ENCODE measurements around the gene ARHGAP18. TPM values are rescaled to one million over a fixed set of nuclear protein-coding genes. Genes with fewer than 3 reads are reported as not detected.

ARHGAP18 gene
- total and polyA plus RNA-seq, 2 of the 13 experiments (the other 11 are each of a cell fraction or from before 2014, with no cell fraction given): 58.2 to 115 TPM

- TF ChIP-seq RBM22 (optimal IDR thresholded peaks at IDR 0.05; ENCODE audit: low read length): peak; percentile 88
- no peak for TF ChIP-seq NRL (CRISPR knock-in tag; IDR thresholded peaks at IDR 0.05; ENCODE audit: borderline replicate concordance)
- Histone ChIP-seq H3K4me1 (ENCODE audit: insufficient read depth, low read length) (no peaks in the 10 kb centered on the region), H3K79me2 (ENCODE audit: insufficient read depth, low read length) (no peaks in the 10 kb centered on the region), H3K36me3 (replicated peaks in 1 of 2; ENCODE audit: control insufficient read depth in 1 of 2, insufficient read depth in 2 of 2, low read length in 2 of 2) (peaks cover 28 to 78% of the 10 kb centered on the region in 2 experiments), H3K27me3 (ENCODE audit: control insufficient read depth in 1 of 2, insufficient read depth in 2 of 2, low read length in 2 of 2) (no peaks in the 10 kb centered on the region), H3K4me3 (replicated peaks in 1 of 3; ENCODE audit: insufficient read depth in 1 of 3, low read depth in 2 of 3, low read length in 3 of 3) (no peak overlapping the region), H4K20me1 (ENCODE audit: insufficient read depth, low read length) (no peaks in the 10 kb centered on the region), H2AFZ (ENCODE audit: low read length) (no peak overlapping the region), H3K9ac (ENCODE audit: insufficient read depth, low read depth, low read length) (no peak overlapping the region), H3K4me2 (ENCODE audit: low read depth, low read length) (no peak overlapping the region), H3K27ac (ENCODE audit: extremely low read length, insufficient read depth, low read length) (no peak overlapping the region), H3K9me3 (ENCODE audit: low read length) (no peaks in the 10 kb centered on the region)
- in situ Hi-C loops (cut with HindIII; ENCODE audit: extremely low pct_ligation_motif_present, low pct_unique_long_range_greater_than_20kb): no loop called here
- no peak for ATAC-seq
- 100% methylated on average over 4 of the region's 4 CpGs for WGBS (ENCODE audit: low lambda C conversion rate)
- no peak for DNase-seq (ENCODE audit: low spot score)
- POLR2A ChIA-PET: no interaction called here
- intact Hi-C loops (cut with micrococcal nuclease; ENCODE audit: unreplicated experiment): no loop called here
- no TSS peak for BruUV-seq (replicated peaks)
- CTCF ChIA-PET (ENCODE audit: low intra/inter-chr PET ratio, low total read pairs): no interaction called here
- FAIRE-seq: no peak
These were observed 105.7 kb downstream of the ARHGAP18 start for GRCh38 chr6:129604321-129604720.

DNA sequence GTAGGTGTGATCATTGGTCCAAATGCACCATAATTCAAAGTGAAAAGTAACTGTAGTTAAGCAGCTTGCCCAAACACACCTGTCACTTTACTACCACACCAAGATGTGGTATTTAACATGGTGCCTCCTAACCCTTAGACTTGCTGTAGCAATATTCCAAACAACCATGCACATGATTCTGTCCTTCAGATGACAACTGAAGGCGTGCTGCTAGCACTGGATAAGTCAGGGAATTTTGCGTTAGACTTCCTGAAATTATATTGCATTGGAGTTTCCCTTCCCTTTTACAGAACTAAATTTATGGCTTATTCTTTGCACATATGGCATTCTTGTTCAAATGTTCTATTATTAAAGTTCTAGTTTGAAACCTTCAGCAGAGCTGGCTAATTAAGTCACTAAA lies 106.2 kb downstream of the ARHGAP18 start:
- WGBS (ENCODE audit: low lambda C conversion rate): 96% methylated on average over 2 of the region's 2 CpGs
- POLR2A ChIA-PET: interaction anchor here (0.6 kb wide), 1 partner anchor 144 kb away, joined by 3 read pairs; no protein-coding TSS in a partner anchor
- H3K27ac ChIP-seq (ENCODE audit: extremely low read length, insufficient read depth, low read length): no peak overlapping the region
- no peak overlapping the region for H3K4me2 ChIP-seq (ENCODE audit: low read depth, low read length)
- intact Hi-C loops (cut with micrococcal nuclease; ENCODE audit: unreplicated experiment): no loop called here
- H3K9me3 ChIP-seq (ENCODE audit: low read length): no peaks in the 10 kb centered on the region
- CTCF ChIA-PET (ENCODE audit: low intra/inter-chr PET ratio, low total read pairs): no interaction called here
- TF ChIP-seq RBM22 (optimal IDR thresholded peaks at IDR 0.05; ENCODE audit: low read length): peak; percentile 58
- TF ChIP-seq WIZ (CRISPR knock-in tag; IDR thresholded peaks at IDR 0.05): no peak
- no peak for TF ChIP-seq SALL2 (CRISPR knock-in tag; IDR thresholded peaks at IDR 0.05)
- no peak for TF ChIP-seq ZBTB8A (CRISPR knock-in tag; IDR thresholded peaks at IDR 0.05; ENCODE audit: borderline replicate concordance, low read depth)
- H3K36me3 ChIP-seq (replicated peaks in 1 of 2; ENCODE audit: control insufficient read depth in 1 of 2, insufficient read depth in 2 of 2, low read length in 2 of 2): peaks cover 26 to 77% of the 10 kb centered on the region in 2 experiments
- H2AFZ ChIP-seq (ENCODE audit: low read length): no peak overlapping the region
- no peak for FAIRE-seq
- no peak overlapping the region for H3K9ac ChIP-seq (ENCODE audit: insufficient read depth, low read depth, low read length)
- H3K79me2 ChIP-seq (ENCODE audit: insufficient read depth, low read length): no peaks in the 10 kb centered on the region
- in situ Hi-C loops (cut with HindIII; ENCODE audit: extremely low pct_ligation_motif_present, low pct_unique_long_range_greater_than_20kb): no loop called here
- BruUV-seq (replicated peaks): no TSS peak
- ATAC-seq: no peak
- no peak for DNase-seq (ENCODE audit: low spot score)
- no peaks in the 10 kb centered on the region for H4K20me1 ChIP-seq (ENCODE audit: insufficient read depth, low read length)
- no peaks in the 10 kb centered on the region for H3K27me3 ChIP-seq (ENCODE audit: control insufficient read depth in 1 of 2, insufficient read depth in 2 of 2, low read length in 2 of 2)
- no peaks in the 10 kb centered on the region for H3K4me1 ChIP-seq (ENCODE audit: insufficient read depth, low read length)
- no peak overlapping the region for H3K4me3 ChIP-seq (replicated peaks in 1 of 3; ENCODE audit: insufficient read depth in 1 of 3, low read depth in 2 of 3, low read length in 3 of 3)
